ENCODE results near the gene ZNF536.
"Not testable (repeated sequence)": the region's sequence is repeated elsewhere in the genome, so short reads cannot be mapped to it uniquely, and the experiment has no call there.

ZNF536 gene

GRCh38 chr19:30345686-30346085 lies 26.5 kb upstream of the ZNF536 start:
- Histone ChIP-seq H3K9ac (no peak overlapping the region), H2AFZ (no peak overlapping the region), H3K9me3 (ENCODE audit: control insufficient read depth, low read length) (no peaks in the 10 kb centered on the region), H3K36me3 (ENCODE audit: control insufficient read depth, insufficient read depth, low read length) (no peaks in the 10 kb centered on the region), H3K4me1 (no peaks in the 10 kb centered on the region), H3K79me2 (no peaks in the 10 kb centered on the region), H3K27ac (no peak overlapping the region), H3K27me3 (ENCODE audit: control insufficient read depth, insufficient read depth, low read length) (no peaks in the 10 kb centered on the region), H3K4me2 (ENCODE audit: low read length) (no peak overlapping the region), H3K4me3 (ENCODE audit: low read depth, low read length) (no peak overlapping the region)
- TF ChIP-seq, protein P1, sequence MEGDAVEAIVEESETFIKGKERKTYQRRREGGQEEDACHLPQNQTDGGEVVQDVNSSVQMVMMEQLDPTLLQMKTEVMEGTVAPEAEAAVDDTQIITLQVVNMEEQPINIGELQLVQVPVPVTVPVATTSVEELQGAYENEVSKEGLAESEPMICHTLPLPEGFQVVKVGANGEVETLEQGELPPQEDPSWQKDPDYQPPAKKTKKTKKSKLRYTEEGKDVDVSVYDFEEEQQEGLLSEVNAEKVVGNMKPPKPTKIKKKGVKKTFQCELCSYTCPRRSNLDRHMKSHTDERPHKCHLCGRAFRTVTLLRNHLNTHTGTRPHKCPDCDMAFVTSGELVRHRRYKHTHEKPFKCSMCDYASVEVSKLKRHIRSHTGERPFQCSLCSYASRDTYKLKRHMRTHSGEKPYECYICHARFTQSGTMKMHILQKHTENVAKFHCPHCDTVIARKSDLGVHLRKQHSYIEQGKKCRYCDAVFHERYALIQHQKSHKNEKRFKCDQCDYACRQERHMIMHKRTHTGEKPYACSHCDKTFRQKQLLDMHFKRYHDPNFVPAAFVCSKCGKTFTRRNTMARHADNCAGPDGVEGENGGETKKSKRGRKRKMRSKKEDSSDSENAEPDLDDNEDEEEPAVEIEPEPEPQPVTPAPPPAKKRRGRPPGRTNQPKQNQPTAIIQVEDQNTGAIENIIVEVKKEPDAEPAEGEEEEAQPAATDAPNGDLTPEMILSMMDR (IDR thresholded peaks at IDR 0.05) = no peak

- H3K27me3 ChIP-seq (ENCODE audit: control insufficient read depth, insufficient read depth, low read length); H3K4me1 ChIP-seq; H3K36me3 ChIP-seq (ENCODE audit: control insufficient read depth, insufficient read depth, low read length); H3K79me2 ChIP-seq; H3K4me2 ChIP-seq (ENCODE audit: low read length); H2AFZ ChIP-seq; H3K9me3 ChIP-seq (ENCODE audit: control insufficient read depth, low read length); H3K9ac ChIP-seq; H3K27ac ChIP-seq; H3K4me3 ChIP-seq (ENCODE audit: low read depth, low read length): not testable (repeated sequence)
These were observed 25.7 kb upstream of the ZNF536 start for GRCh38 chr19:30346468-30346867.

DNA sequence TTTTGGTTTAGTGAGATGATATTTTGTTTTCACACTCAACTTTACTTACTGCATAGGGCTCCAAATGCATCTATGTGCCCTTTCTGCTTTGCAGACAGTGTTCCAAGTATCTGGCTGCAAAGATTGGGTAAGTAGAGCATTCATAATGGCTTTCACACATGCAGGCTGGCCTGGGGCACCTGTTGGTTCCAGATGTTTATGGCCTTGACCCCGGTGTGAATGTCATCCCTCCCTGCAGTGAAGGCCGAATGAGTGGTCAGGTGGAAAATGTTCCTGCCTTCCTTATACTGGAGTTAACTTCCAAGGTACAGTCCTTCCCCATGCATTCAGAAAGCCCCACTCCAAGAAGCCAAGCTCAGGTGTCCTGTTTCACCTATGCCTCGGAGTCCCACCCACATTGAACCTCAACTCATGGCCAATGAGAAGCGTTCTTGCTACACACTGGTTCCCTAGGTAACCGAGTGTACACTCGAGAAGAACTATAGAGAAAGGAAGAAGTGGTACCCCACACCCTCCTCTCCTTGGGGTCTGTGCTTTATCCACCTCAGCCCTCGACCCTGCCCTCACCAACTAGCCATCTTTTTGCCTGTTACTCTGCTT lies 23.0 kb upstream of the ZNF536 start:
- no peaks in the 10 kb centered on the region for H3K9me3 ChIP-seq (ENCODE audit: control insufficient read depth, low read length)
- TF ChIP-seq, protein P1 (IDR thresholded peaks at IDR 0.05) = no peak
- H3K79me2 ChIP-seq = no peaks in the 10 kb centered on the region
- H3K4me3 ChIP-seq (ENCODE audit: low read depth, low read length) = no peak overlapping the region
- H3K36me3 ChIP-seq (ENCODE audit: control insufficient read depth, insufficient read depth, low read length) = no peaks in the 10 kb centered on the region
- no peak overlapping the region for H3K27ac ChIP-seq
- no peak overlapping the region for H3K4me2 ChIP-seq (ENCODE audit: low read length)
- no peak overlapping the region for H2AFZ ChIP-seq
- H3K4me1 ChIP-seq = no peaks in the 10 kb centered on the region
- no peak overlapping the region for H3K9ac ChIP-seq
- no peaks in the 10 kb centered on the region for H3K27me3 ChIP-seq (ENCODE audit: control insufficient read depth, insufficient read depth, low read length)

- Histone ChIP-seq H3K79me2 (no peaks in the 10 kb centered on the region), H3K9me3 (ENCODE audit: control insufficient read depth, low read length) (no peaks in the 10 kb centered on the region)
These were observed 21.2 kb upstream of the ZNF536 start for GRCh38 chr19:30350692-30351663.

GRCh38 chr19:30351774-30352173 lies 20.4 kb upstream of the ZNF536 start:
- H3K4me3 ChIP-seq (ENCODE audit: low read depth, low read length) = no peak overlapping the region
- H3K79me2 ChIP-seq = no peaks in the 10 kb centered on the region
- no peak overlapping the region for H3K9ac ChIP-seq
- no peak overlapping the region for H3K27ac ChIP-seq
- H3K36me3 ChIP-seq (ENCODE audit: control insufficient read depth, insufficient read depth, low read length) = no peaks in the 10 kb centered on the region
- no peaks in the 10 kb centered on the region for H3K9me3 ChIP-seq (ENCODE audit: control insufficient read depth, low read length)
- no peak overlapping the region for H2AFZ ChIP-seq
- no peaks in the 10 kb centered on the region for H3K4me1 ChIP-seq
- H3K27me3 ChIP-seq (ENCODE audit: control insufficient read depth, insufficient read depth, low read length) = no peaks in the 10 kb centered on the region
- no peak overlapping the region for H3K4me2 ChIP-seq (ENCODE audit: low read length)
- TF ChIP-seq, protein P1 (IDR thresholded peaks at IDR 0.05) = no peak

More at GRCh38 chr19:30350692-30351663, 21.2 kb upstream of the ZNF536 start:
- Histone ChIP-seq H3K4me2 (ENCODE audit: low read length) (no peak overlapping the region), H3K36me3 (ENCODE audit: control insufficient read depth, insufficient read depth, low read length) (no peaks in the 10 kb centered on the region), H3K4me1 (no peaks in the 10 kb centered on the region), H3K4me3 (ENCODE audit: low read depth, low read length) (no peak overlapping the region), H3K27ac (no peak overlapping the region), H3K9ac (no peak overlapping the region), H3K27me3 (ENCODE audit: control insufficient read depth, insufficient read depth, low read length) (no peaks in the 10 kb centered on the region), H2AFZ (no peak overlapping the region)
- TF ChIP-seq, protein P1 (IDR thresholded peaks at IDR 0.05) = no peak

Measured in parathyroid adenoma (tissue), 2 donors.